ENCODE results near the gene STK32B. TPM values are rescaled to one million over a fixed set of nuclear protein-coding genes. Genes with fewer than 3 reads are reported as not detected.

STK32B gene
- total and polyA plus RNA-seq, 11 donors = 0.08 to 2.0 (median 0.25) TPM

GRCh38 chr4:5118091-5118786 lies 67.0 kb downstream of the STK32B start:
- no peak overlapping the region for H3K27ac ChIP-seq
- intact Hi-C loops (cut with DNase I) = no loop called here
- H3K36me3 ChIP-seq = no peaks in the 10 kb centered on the region
- no peaks in the 10 kb centered on the region for H3K9me3 ChIP-seq
- DNase-seq (no peak), ATAC-seq (no peak)
- H3K4me1 ChIP-seq = no peaks in the 10 kb centered on the region
- H3K27me3 ChIP-seq = no peaks in the 10 kb centered on the region
- H3K4me3 ChIP-seq = no peak overlapping the region
- TF ChIP-seq CTCF (IDR thresholded peaks at IDR 0.05) = no peak
- no peak for TF ChIP-seq POLR2A (IDR thresholded peaks at IDR 0.05)
- 79 to 85% (median 81%) methylated on average over 6 of the region's 6 CpGs for WGBS, 4 donors

- H3K4me1 ChIP-seq = no peaks in the 10 kb centered on the region
- TF ChIP-seq CTCF (IDR thresholded peaks at IDR 0.05) (no peak), POLR2A (IDR thresholded peaks at IDR 0.05) (no peak)
- intact Hi-C loops (cut with DNase I) = no loop called here
- DNase-seq = no peak
- WGBS, 4 donors = 71 to 75% (median 74%) methylated on average over 11 of the region's 11 CpGs
- no peaks in the 10 kb centered on the region for H3K36me3 ChIP-seq
- ATAC-seq = no peak
- no peak overlapping the region for H3K27ac ChIP-seq
- H3K9me3 ChIP-seq = no peaks in the 10 kb centered on the region
- no peak overlapping the region for H3K4me3 ChIP-seq
- peaks cover 0 to 2% (median 0%) of the 10 kb centered on the region in 9 donors for H3K27me3 ChIP-seq
These were observed 67.9 kb downstream of the STK32B start for GRCh38 chr4:5118994-5119835.

DNA sequence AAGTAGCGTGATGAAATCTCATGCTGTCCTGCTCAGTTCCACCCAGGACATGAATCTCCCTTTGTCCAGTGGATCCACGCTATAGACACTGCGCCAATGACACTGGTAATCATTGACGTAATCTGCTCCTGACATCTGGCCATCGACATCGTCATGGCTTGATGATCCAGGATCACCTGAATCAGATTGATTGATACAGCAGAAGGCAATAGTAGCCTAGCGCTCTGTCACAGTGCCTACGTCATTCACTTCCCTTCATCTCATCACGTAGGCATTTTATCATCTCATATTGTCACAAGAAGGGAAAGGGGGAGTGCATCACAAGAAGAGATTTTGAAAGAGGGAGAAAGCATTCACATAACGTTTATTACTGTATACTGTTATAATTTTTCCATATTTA lies 68.8 kb downstream of the STK32B start:
- H3K4me1 ChIP-seq = no peaks in the 10 kb centered on the region
- 76 to 82% (median 79%) methylated on average over 10 of the region's 10 CpGs for WGBS, 4 donors
- H3K36me3 ChIP-seq = no peaks in the 10 kb centered on the region
- no peak for ATAC-seq
- no peak for TF ChIP-seq CTCF (IDR thresholded peaks at IDR 0.05)
- H3K27ac ChIP-seq = no peak overlapping the region
- DNase-seq = no peak
- no peaks in the 10 kb centered on the region for H3K9me3 ChIP-seq
- intact Hi-C loops (cut with DNase I) = no loop called here
- peaks cover 0 to 10% (median 0%) of the 10 kb centered on the region in 9 donors for H3K27me3 ChIP-seq
- no peak overlapping the region for H3K4me3 ChIP-seq

- Histone ChIP-seq H3K4me1 (no peaks in the 10 kb centered on the region), H3K4me3 (no peak overlapping the region), H3K27ac (no peak overlapping the region), H3K27me3 (peaks cover 0 to 14% (median 0%) of the 10 kb centered on the region in 9 donors), H3K9me3 (no peaks in the 10 kb centered on the region), H3K36me3 (no peaks in the 10 kb centered on the region)
- intact Hi-C loops (cut with DNase I) = no loop called here
- TF ChIP-seq CTCF (IDR thresholded peaks at IDR 0.05) = no peak
- no peak for TF ChIP-seq POLR2A (IDR thresholded peaks at IDR 0.05)
- ATAC-seq (no peak), DNase-seq (no peak)
- WGBS, 4 donors = 82 to 87% (median 84%) methylated on average over 1 of the region's 1 CpG
These were observed 69.2 kb downstream of the STK32B start for GRCh38 chr4:5120468-5120867.

All from heart left ventricle (tissue), 16 donors.